ENCODE data around the gene TTC34. TPM values are rescaled to one million over a fixed set of nuclear protein-coding genes. Genes with fewer than 3 reads are reported as not detected.
"Not testable (repeated sequence)": the region's sequence is repeated elsewhere in the genome, so short reads cannot be mapped to it uniquely, and the experiment has no call there.

Gene TTC34
- total and polyA plus RNA-seq, 2 experiments from 2014 or later: 0.08 to 0.35 TPM

- not testable (repeated sequence) for H3K4me3 ChIP-seq; H2AFZ ChIP-seq; H4K20me1 ChIP-seq (replicated peaks; ENCODE audit: insufficient read depth); H3K4me1 Mint-ChIP-seq; H3K4me2 ChIP-seq; H3K79me2 ChIP-seq (replicated peaks; ENCODE audit: insufficient read depth); H3K27ac ChIP-seq (ENCODE audit: low read depth); H3K9me2 ChIP-seq (ENCODE audit: insufficient read depth); H3K4me3 Mint-ChIP-seq; H3K36me3 ChIP-seq (ENCODE audit: insufficient read depth); H3F3A ChIP-seq (replicated peaks; ENCODE audit: low read depth); H3K4me1 ChIP-seq (ENCODE audit: insufficient read depth); H3K27me3 ChIP-seq (ENCODE audit: insufficient read depth); ATAC-seq; H3K27ac Mint-ChIP-seq; DNase-seq (ENCODE audit: low spot score)
- H3K27me3 Mint-ChIP-seq (ENCODE audit: insufficient read depth, low read depth, poor library complexity): peaks cover 11% of the 10 kb centered on the region
- H3K9me3 Mint-ChIP-seq: peaks cover 47% of the 10 kb centered on the region
- peaks cover 18% of the 10 kb centered on the region for H3K36me3 Mint-ChIP-seq (ENCODE audit: low read depth)
Observed at GRCh38 chr1:2684000-2684399, 117.5 kb downstream of the TTC34 start.

DNA sequence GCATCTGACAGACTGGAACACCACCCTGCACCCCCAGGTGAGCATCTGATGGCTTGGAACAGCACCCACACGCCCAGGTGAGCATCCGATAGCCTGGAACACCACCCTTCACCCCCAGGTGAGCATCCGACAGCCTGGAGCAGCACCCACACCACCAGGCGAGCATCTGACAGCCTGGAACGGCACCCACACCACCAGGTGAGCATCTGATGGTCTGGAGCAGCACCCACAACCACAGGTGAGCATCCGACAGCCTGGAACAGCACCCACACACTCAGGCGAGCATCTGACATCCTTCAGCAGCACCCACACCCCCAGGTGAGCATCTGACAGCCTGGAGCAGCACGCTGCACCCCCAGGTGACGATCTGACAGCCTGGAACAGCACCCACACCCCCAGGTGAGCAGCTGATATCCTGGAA is 118.2 kb downstream of the TTC34 start:
- H3K9me3 Mint-ChIP-seq: peaks cover 46% of the 10 kb centered on the region
- peaks cover 18% of the 10 kb centered on the region for H3K36me3 Mint-ChIP-seq (ENCODE audit: low read depth)
- H3K27me3 Mint-ChIP-seq (ENCODE audit: insufficient read depth, low read depth, poor library complexity): peaks cover 11% of the 10 kb centered on the region

DNA sequence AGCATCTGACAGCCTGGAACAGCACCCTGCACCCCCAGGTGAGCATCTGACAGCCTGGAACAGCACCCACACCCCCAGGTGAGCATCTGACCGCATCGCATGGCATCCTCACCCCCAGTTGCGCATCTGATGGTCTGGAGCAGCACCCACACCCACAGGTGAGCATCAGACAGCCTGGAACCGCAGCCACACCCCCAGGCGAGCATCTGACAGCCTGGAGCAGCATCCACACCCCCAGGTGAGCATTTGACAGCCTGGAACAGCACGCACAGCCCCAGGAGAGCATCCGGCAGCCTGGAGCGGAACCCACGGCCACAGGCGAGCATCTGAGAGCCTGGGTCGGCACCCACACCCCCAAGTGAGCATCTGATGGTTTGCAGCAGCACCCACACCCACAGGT is 118.6 kb downstream of the TTC34 start:
- H3K4me1 ChIP-seq (ENCODE audit: insufficient read depth); ATAC-seq; H3K4me3 ChIP-seq; H3K4me3 Mint-ChIP-seq; H3K27me3 Mint-ChIP-seq (ENCODE audit: insufficient read depth, low read depth, poor library complexity); H3K36me3 ChIP-seq (ENCODE audit: insufficient read depth); H3K4me1 Mint-ChIP-seq; H3K27ac Mint-ChIP-seq; H3K27ac ChIP-seq (ENCODE audit: low read depth); H3K79me2 ChIP-seq (replicated peaks; ENCODE audit: insufficient read depth); H4K20me1 ChIP-seq (replicated peaks; ENCODE audit: insufficient read depth); H2AFZ ChIP-seq; H3K4me2 ChIP-seq; H3F3A ChIP-seq (replicated peaks; ENCODE audit: low read depth); H3K9me2 ChIP-seq (ENCODE audit: insufficient read depth); H3K27me3 ChIP-seq (ENCODE audit: insufficient read depth); DNase-seq (ENCODE audit: low spot score): not testable (repeated sequence)
- peaks cover 41% of the 10 kb centered on the region for H3K9me3 Mint-ChIP-seq
- H3K36me3 Mint-ChIP-seq (ENCODE audit: low read depth): peaks cover 13% of the 10 kb centered on the region

More for the DNA sequence above, 118.2 kb downstream of the TTC34 start:
- H3K36me3 ChIP-seq (ENCODE audit: insufficient read depth); DNase-seq (ENCODE audit: low spot score); H3K27me3 ChIP-seq (ENCODE audit: insufficient read depth); H3K27ac ChIP-seq (ENCODE audit: low read depth); H3K4me2 ChIP-seq; H2AFZ ChIP-seq; H3K79me2 ChIP-seq (replicated peaks; ENCODE audit: insufficient read depth); H3K9me2 ChIP-seq (ENCODE audit: insufficient read depth); H3K4me1 ChIP-seq (ENCODE audit: insufficient read depth); H3K4me3 Mint-ChIP-seq; H3K4me1 Mint-ChIP-seq; ATAC-seq; H3F3A ChIP-seq (replicated peaks; ENCODE audit: low read depth); H3K4me3 ChIP-seq; H3K27ac Mint-ChIP-seq; H4K20me1 ChIP-seq (replicated peaks; ENCODE audit: insufficient read depth): not testable (repeated sequence)

GRCh38 chr1:2676726-2677125 is 124.8 kb downstream of the TTC34 start:
- H3K9me3 Mint-ChIP-seq: peaks cover 12% of the 10 kb centered on the region
- not testable (repeated sequence) for DNase-seq (ENCODE audit: low spot score)

GRCh38 chr1:2671656-2672055 is 129.8 kb downstream of the TTC34 start:
- H3K4me1 ChIP-seq (ENCODE audit: insufficient read depth); H3K9me3 Mint-ChIP-seq; H3K27ac ChIP-seq (ENCODE audit: low read depth); ATAC-seq; H3K27me3 ChIP-seq (ENCODE audit: insufficient read depth); DNase-seq (ENCODE audit: low spot score); H3K4me3 Mint-ChIP-seq; H3K27me3 Mint-ChIP-seq (ENCODE audit: insufficient read depth, low read depth, poor library complexity); H3K4me3 ChIP-seq; H3K79me2 ChIP-seq (replicated peaks; ENCODE audit: insufficient read depth); H3K4me2 ChIP-seq; H3K9me2 ChIP-seq (ENCODE audit: insufficient read depth); H3K27ac Mint-ChIP-seq; H2AFZ ChIP-seq; H3K36me3 Mint-ChIP-seq (ENCODE audit: low read depth); H3K4me1 Mint-ChIP-seq; H3K36me3 ChIP-seq (ENCODE audit: insufficient read depth); H4K20me1 ChIP-seq (replicated peaks; ENCODE audit: insufficient read depth); H3F3A ChIP-seq (replicated peaks; ENCODE audit: low read depth): not testable (repeated sequence)

More at GRCh38 chr1:2676726-2677125, 124.8 kb downstream of the TTC34 start:
- not testable (repeated sequence) for H3K27ac ChIP-seq (ENCODE audit: low read depth); H3K4me2 ChIP-seq; H3F3A ChIP-seq (replicated peaks; ENCODE audit: low read depth); H3K79me2 ChIP-seq (replicated peaks; ENCODE audit: insufficient read depth); H3K4me1 ChIP-seq (ENCODE audit: insufficient read depth); H3K36me3 ChIP-seq (ENCODE audit: insufficient read depth); H3K4me1 Mint-ChIP-seq; ATAC-seq; H3K4me3 Mint-ChIP-seq; H3K27me3 Mint-ChIP-seq (ENCODE audit: insufficient read depth, low read depth, poor library complexity); H3K4me3 ChIP-seq; H3K27ac Mint-ChIP-seq; H3K36me3 Mint-ChIP-seq (ENCODE audit: low read depth); H2AFZ ChIP-seq; H4K20me1 ChIP-seq (replicated peaks; ENCODE audit: insufficient read depth); H3K9me2 ChIP-seq (ENCODE audit: insufficient read depth); H3K27me3 ChIP-seq (ENCODE audit: insufficient read depth)

- not testable (repeated sequence) for H3K27ac Mint-ChIP-seq
Observed at GRCh38 chr1:2659806-2660205, 141.7 kb downstream of the TTC34 start.

GRCh38 chr1:2657909-2658308 is 143.6 kb downstream of the TTC34 start:
- not testable (repeated sequence) for H3K27me3 ChIP-seq (ENCODE audit: insufficient read depth); H3K9me2 ChIP-seq (ENCODE audit: insufficient read depth); H4K20me1 ChIP-seq (replicated peaks; ENCODE audit: insufficient read depth); H3F3A ChIP-seq (replicated peaks; ENCODE audit: low read depth); H3K4me1 ChIP-seq (ENCODE audit: insufficient read depth); H2AFZ ChIP-seq; H3K4me3 ChIP-seq; H3K27ac Mint-ChIP-seq; H3K4me1 Mint-ChIP-seq; H3K4me3 Mint-ChIP-seq; H3K79me2 ChIP-seq (replicated peaks; ENCODE audit: insufficient read depth); DNase-seq (ENCODE audit: low spot score); H3K36me3 ChIP-seq (ENCODE audit: insufficient read depth); H3K27ac ChIP-seq (ENCODE audit: low read depth); ATAC-seq; H3K4me2 ChIP-seq
- Mint-ChIP-seq H3K9me3 (peaks cover 39% of the 10 kb centered on the region), H3K36me3 (ENCODE audit: low read depth) (peaks cover 30% of the 10 kb centered on the region), H3K27me3 (ENCODE audit: insufficient read depth, low read depth, poor library complexity) (peaks cover 30% of the 10 kb centered on the region)

More at GRCh38 chr1:2659806-2660205, 141.7 kb downstream of the TTC34 start:
- not testable (repeated sequence) for H3K27me3 ChIP-seq (ENCODE audit: insufficient read depth); H3K9me2 ChIP-seq (ENCODE audit: insufficient read depth); H3K27ac ChIP-seq (ENCODE audit: low read depth); H3F3A ChIP-seq (replicated peaks; ENCODE audit: low read depth); H3K36me3 ChIP-seq (ENCODE audit: insufficient read depth); H3K4me3 ChIP-seq; DNase-seq (ENCODE audit: low spot score); H3K4me1 Mint-ChIP-seq; H4K20me1 ChIP-seq (replicated peaks; ENCODE audit: insufficient read depth); H3K4me3 Mint-ChIP-seq; H2AFZ ChIP-seq; ATAC-seq; H3K4me2 ChIP-seq; H3K4me1 ChIP-seq (ENCODE audit: insufficient read depth); H3K79me2 ChIP-seq (replicated peaks; ENCODE audit: insufficient read depth)
- Mint-ChIP-seq H3K36me3 (ENCODE audit: low read depth) (peaks cover 11% of the 10 kb centered on the region), H3K9me3 (peaks cover 20% of the 10 kb centered on the region), H3K27me3 (ENCODE audit: insufficient read depth, low read depth, poor library complexity) (peaks cover 11% of the 10 kb centered on the region)
